ENCODE measurements around the gene RNF123. TPM values are rescaled to one million over a fixed set of nuclear protein-coding genes. Genes with fewer than 3 reads are reported as not detected.

RNF123 gene
- total and polyA plus RNA-seq, 10 of the 15 experiments (the other 5 are each of a cell fraction or from before 2014, with no cell fraction given), result 4.2 to 31.5 (median 17.6) TPM

DNA sequence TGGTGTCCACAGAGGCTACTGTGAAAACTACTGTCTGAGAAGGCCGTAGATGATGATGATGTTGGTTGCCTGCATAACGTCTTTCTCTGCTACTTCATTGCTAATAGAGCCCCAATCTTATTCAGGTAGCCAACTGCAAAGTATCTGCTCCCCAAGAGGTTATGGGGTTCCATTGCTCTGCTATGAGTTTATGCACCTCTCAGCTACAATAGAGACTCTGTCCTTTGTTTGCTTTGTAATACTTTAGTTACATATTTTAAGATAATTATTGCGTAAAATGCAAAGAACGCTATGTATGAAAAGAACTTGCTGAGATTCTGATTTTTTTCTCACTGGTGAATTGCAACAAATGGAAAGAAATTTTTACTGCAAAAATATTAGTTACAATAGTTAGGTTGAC lies 62.1 kb downstream of the RNF123 start:
- Histone ChIP-seq H3K4me3 (no peak overlapping the region), H2AFZ (ENCODE audit: control insufficient read depth, low read depth, low read length) (no peak overlapping the region), H3K79me2 (ENCODE audit: control insufficient read depth, insufficient read depth, low read length) (no peaks in the 10 kb centered on the region), H3K36me3 (ENCODE audit: control insufficient read depth in 2 of 2, insufficient read depth in 2 of 2, low read length in 1 of 2) (no peaks in the 10 kb centered on the region; a peak in 2 of 4 replicates), H3K9me3 (replicated peaks; ENCODE audit: control insufficient read depth, insufficient read depth, low read length) (no peaks in the 10 kb centered on the region), H3K27ac (ENCODE audit: control insufficient read depth, insufficient read depth) (no peak overlapping the region), H3K27me3 (replicated peaks in 1 of 2; ENCODE audit: control insufficient read depth in 2 of 2, insufficient read depth in 2 of 2, low read length in 1 of 2) (no peaks in the 10 kb centered on the region), H4K20me1 (ENCODE audit: control insufficient read depth, insufficient read depth) (no peaks in the 10 kb centered on the region), H3K4me2 (ENCODE audit: control insufficient read depth, insufficient read depth) (no peak overlapping the region), H3K4me1 (ENCODE audit: control insufficient read depth, insufficient read depth, low read length) (no peaks in the 10 kb centered on the region), H3K9ac (ENCODE audit: control insufficient read depth, insufficient read depth, low read length) (no peak overlapping the region)
- intact Hi-C loops (cut with micrococcal nuclease; ENCODE audit: unreplicated experiment), result no loop called here
- ATAC-seq, result no peak
- SMC1A ChIA-PET (ENCODE audit: uncharacterized antibody, unreplicated experiment), result no interaction called here
- WGBS (ENCODE audit: insufficient coverage, insufficient replicate concordance, low lambda C conversion rate, missing lambda C conversion rate), result 78% methylated on average over 4 of the region's 4 CpGs
- no TSS peak for BruUV-seq (replicated peaks)
- no peak for FAIRE-seq
- POLR2A ChIA-PET, result no interaction called here
- RAD21 ChIA-PET (ENCODE audit: unreplicated experiment), result no interaction called here
- no peak for DNase-seq (ENCODE audit: low read depth, low spot score)
- CTCF ChIA-PET, result no interaction called here
- in situ Hi-C loops (cut with MboI), result no loop called here
- no peak for TF ChIP-seq MTA2 (IDR thresholded peaks at IDR 0.05; ENCODE audit: low read depth)
- TF ChIP-seq, protein P1, sequence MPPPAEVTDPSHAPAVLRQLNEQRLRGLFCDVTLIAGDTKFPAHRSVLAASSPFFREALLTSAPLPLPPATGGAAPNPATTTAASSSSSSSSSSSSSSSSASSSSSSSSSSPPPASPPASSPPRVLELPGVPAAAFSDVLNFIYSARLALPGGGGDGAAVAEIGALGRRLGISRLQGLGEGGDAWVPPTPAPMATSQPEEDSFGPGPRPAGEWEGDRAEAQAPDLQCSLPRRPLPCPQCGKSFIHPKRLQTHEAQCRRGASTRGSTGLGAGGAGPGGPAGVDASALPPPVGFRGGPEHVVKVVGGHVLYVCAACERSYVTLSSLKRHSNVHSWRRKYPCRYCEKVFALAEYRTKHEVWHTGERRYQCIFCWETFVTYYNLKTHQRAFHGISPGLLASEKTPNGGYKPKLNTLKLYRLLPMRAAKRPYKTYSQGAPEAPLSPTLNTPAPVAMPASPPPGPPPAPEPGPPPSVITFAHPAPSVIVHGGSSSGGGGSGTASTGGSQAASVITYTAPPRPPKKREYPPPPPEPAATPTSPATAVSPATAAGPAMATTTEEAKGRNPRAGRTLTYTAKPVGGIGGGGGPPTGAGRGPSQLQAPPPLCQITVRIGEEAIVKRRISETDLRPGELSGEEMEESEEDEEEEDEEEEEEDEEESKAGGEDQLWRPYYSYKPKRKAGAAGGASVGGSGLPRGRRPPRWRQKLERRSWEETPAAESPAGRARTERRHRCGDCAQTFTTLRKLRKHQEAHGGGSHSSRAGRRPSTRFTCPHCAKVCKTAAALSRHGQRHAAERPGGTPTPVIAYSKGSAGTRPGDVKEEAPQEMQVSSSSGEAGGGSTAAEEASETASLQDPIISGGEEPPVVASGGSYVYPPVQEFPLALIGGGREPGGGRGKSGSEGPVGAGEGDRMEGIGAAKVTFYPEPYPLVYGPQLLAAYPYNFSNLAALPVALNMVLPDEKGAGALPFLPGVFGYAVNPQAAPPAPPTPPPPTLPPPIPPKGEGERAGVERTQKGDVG (CRISPR knock-in tag; IDR thresholded peaks at IDR 0.05), result no peak

DNA sequence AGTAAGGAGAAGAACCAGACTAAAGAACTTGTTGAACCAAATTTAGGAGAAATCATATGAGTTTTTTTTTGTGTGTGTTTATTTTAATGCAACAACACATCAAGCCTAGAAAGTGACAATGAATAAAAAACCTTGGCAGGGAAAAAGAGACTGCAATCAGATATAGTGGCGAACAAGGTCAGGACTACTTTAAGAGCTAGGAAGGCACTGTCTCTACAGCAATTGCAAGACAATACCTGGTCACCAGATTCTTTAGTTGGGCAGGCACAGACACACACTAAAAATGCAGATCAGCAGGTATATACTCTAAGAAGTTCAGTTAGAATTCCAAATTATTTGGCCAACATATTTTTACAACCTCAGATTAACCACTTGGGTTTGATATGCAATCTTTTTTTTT lies 65.2 kb downstream of the RNF123 start:
- no peak overlapping the region for H2AFZ ChIP-seq (ENCODE audit: control insufficient read depth, low read depth, low read length)
- H3K4me3 ChIP-seq, result no peak overlapping the region
- no peaks in the 10 kb centered on the region for H3K79me2 ChIP-seq (ENCODE audit: control insufficient read depth, insufficient read depth, low read length)
- BruUV-seq (replicated peaks), result no TSS peak
- intact Hi-C loops (cut with micrococcal nuclease; ENCODE audit: unreplicated experiment) (no loop called here), in situ Hi-C loops (cut with MboI) (no loop called here)
- ChIA-PET RAD21 (ENCODE audit: unreplicated experiment) (no interaction called here), POLR2A (interaction anchor here (0.6 kb wide), 2 partner anchors 17 to 505 kb away, joined by 5 read pairs; no protein-coding TSS in a partner anchor), SMC1A (ENCODE audit: uncharacterized antibody, unreplicated experiment) (interaction anchor here (1.1 kb wide), 1 partner anchor 17 kb away, joined by 3 read pairs; no protein-coding TSS in a partner anchor), CTCF (no interaction called here)
- H3K4me1 ChIP-seq (ENCODE audit: control insufficient read depth, insufficient read depth, low read length), result no peaks in the 10 kb centered on the region
- DNase-seq (ENCODE audit: low read depth, low spot score) (no peak), ATAC-seq (no peak), FAIRE-seq (no peak)
- no peak overlapping the region for H3K27ac ChIP-seq (ENCODE audit: control insufficient read depth, insufficient read depth)
- no peaks in the 10 kb centered on the region for H4K20me1 ChIP-seq (ENCODE audit: control insufficient read depth, insufficient read depth)
- H3K36me3 ChIP-seq (ENCODE audit: control insufficient read depth in 2 of 2, insufficient read depth in 2 of 2, low read length in 1 of 2), result no peaks in the 10 kb centered on the region; a peak in 2 of 4 replicates
- WGBS (ENCODE audit: insufficient coverage, insufficient replicate concordance, low lambda C conversion rate, missing lambda C conversion rate), result 93% methylated on average over 1 of the region's 1 CpG
- H3K4me2 ChIP-seq (ENCODE audit: control insufficient read depth, insufficient read depth), result no peak overlapping the region
- no peak for TF ChIP-seq POU2F2 (IDR thresholded peaks at IDR 0.05; ENCODE audit: borderline replicate concordance, low read depth, low read length)
- TF ChIP-seq SMAD1 (IDR thresholded peaks at IDR 0.05; ENCODE audit: low read depth, partially characterized antibody), result no peak
- no peak for TF ChIP-seq RB1 (IDR thresholded peaks at IDR 0.05; ENCODE audit: borderline replicate concordance)
- TF ChIP-seq TCF3 (IDR thresholded peaks at IDR 0.05; ENCODE audit: borderline replicate concordance, insufficient read depth, low read depth, low read length), result no peak
- no peak for TF ChIP-seq JUND (IDR thresholded peaks at IDR 0.05; ENCODE audit: low read depth, low read length)
- no peak for TF ChIP-seq CHD2 (IDR thresholded peaks at IDR 0.05; ENCODE audit: borderline replicate concordance, low read depth, low read length)
- no peak for TF ChIP-seq LARP7 (IDR thresholded peaks at IDR 0.05)
- TF ChIP-seq ZNF217 (IDR thresholded peaks at IDR 0.05), result no peak
- TF ChIP-seq ESRRA (IDR thresholded peaks at IDR 0.05; ENCODE audit: low read length), result no peak
- no peak for TF ChIP-seq ZNF24 (IDR thresholded peaks at IDR 0.05)
- no peak for TF ChIP-seq YY1 (IDR thresholded peaks at IDR 0.05; ENCODE audit: low read depth, low read length)
- no peaks in the 10 kb centered on the region for H3K27me3 ChIP-seq (replicated peaks in 1 of 2; ENCODE audit: control insufficient read depth in 2 of 2, insufficient read depth in 2 of 2, low read length in 1 of 2)
- H3K9ac ChIP-seq (ENCODE audit: control insufficient read depth, insufficient read depth, low read length), result no peak overlapping the region
- no peaks in the 10 kb centered on the region for H3K9me3 ChIP-seq (replicated peaks; ENCODE audit: control insufficient read depth, insufficient read depth, low read length)
